GM21737 (cell line): ENCODE data around the gene WARS2.

Source experiments
- ATAC-seq: cut with Tn5 transposase; IDR thresholded peaks from one replicate; pipeline ENCODE4 v1.9.1; 2021; ENCODE audit warnings: mild to moderate bottlenecking, moderate library complexity; ENCODE audit not compliant: unreplicated experiment

Gene WARS2

DNA sequence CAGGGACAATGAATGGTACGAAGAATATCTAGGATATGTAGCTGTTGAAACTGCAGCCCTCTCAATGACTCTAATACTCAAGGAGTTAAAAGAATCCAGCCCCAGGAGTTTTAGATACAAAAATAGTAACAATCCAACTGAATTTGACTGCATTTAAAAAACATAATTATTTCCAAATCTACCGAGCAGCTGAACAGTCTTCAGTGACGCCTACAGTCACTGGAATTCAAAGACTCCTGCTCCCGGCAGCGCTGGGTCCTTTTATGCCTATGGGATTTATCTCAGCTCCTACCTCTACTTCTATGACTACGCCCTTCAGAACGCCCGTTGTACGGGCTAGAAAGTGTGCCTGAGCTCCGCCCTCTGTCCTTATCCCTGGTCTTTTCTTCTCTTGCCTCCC is 55.7 kb downstream of the WARS2 start:
- no peak for ATAC-seq

DNA sequence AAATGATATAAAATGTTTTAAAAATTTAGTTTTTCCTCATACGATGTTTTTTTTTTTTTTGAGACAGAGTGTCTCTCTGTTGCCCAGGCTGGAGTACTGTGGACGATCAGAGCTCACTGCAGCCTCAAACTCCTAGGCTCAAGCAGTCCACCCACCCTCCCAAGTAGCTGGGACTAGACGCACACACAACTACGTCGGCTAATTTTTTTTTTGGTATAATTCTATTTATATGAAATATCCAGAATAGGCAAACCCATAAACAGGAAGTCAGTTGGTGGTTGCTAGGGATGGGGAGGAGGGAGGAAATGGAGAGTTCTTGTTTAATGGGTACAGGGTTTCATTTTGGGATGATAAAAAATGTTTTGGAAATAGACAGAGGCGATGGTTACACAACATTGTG is 56.5 kb downstream of the WARS2 start:
- ATAC-seq: no peak

DNA sequence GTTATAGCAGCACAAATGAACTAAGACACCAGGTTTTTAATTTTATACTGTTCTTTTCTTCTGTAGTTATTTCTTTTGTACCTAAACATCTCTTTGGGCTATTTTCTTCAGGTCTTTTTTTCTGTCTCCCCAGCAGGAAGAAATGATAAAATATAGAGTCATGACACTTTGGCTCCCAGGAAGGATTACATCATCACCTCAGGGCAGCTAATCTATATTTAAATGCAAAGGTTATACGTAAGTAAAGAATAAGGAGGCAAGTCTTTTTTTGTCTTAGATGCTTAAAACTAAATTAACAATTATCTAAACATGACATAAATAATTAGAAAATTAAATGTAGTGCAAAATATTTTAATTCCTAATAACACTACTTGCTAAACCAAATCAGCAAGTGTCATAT is 57.0 kb downstream of the WARS2 start:
- no peak for ATAC-seq

DNA sequence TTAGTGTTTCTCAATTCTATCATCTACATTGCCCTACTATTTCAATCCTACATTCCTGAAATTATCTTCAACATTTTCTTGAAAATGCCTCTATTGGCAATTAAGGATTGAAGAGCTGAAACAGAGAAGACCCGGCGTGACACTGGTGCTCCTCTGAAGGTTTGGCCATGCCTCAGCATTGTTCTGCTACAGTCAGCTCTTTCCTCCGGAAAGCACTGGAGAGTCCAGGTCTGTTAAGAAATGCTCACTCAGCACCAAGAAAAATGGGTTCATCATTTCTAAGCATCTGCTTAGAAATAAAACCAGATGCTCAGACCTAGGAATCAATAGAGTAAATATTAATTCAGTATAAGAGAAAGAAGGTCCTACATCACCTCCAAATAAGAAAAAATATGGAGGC is 58.8 kb downstream of the WARS2 start:
- ATAC-seq: no peak

DNA sequence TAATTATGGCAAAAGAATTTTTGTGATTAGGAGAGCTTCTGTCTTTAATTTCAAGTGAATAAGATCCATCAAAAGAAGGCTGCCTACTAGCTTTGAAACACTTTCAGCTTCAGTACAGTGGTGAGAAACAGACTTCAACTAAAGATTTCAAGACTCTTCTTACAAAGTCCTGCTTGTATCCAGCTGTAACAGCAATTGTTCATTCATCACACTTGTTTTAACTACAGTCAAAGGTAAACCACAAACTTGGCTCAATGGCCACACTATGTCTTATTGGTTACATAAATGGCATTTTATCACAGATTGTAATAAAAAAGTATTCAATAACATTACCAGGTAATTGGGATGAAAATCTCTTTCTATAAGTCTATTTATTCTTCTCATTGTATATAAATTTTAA is 59.2 kb downstream of the WARS2 start:
- ATAC-seq: no peak

DNA sequence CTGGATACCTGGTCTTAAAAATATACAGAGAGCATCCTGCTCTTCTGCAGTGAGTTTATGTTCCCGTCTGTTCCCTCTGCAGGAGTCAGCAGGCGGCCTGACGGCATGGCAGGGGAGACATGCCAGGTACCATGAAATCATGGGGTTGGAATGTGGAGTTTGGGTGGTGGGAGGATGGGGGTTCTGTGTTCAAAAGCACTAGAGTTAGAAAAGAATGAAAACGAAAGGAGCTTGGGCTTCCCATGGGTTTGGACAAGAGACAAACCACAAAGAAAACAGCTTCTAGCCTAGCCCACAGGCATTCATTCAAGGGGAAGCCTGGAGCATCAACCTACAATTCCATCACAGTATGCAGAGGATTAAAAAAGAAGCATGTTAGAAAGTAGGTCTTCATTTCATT is 59.9 kb downstream of the WARS2 start:
- no peak for ATAC-seq

DNA sequence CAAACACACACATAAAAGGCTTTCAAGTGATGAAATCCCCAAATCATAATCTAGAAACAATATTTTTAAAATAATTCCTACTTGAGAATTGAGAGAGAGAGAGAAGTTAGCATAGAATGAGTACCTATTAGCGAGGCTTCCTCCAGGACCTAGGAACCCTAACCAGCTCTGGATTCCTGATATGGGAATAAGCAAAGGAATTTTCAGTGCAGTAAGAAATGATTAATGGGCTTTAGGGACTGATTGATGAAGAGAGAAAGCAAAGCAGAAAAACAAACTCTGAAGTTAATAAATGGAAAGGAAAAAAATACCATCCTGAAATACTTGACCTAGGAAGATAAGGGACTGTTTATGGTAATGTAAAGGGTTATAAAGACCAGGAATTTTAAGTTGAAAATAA is 60.6 kb downstream of the WARS2 start:
- ATAC-seq: no peak

DNA sequence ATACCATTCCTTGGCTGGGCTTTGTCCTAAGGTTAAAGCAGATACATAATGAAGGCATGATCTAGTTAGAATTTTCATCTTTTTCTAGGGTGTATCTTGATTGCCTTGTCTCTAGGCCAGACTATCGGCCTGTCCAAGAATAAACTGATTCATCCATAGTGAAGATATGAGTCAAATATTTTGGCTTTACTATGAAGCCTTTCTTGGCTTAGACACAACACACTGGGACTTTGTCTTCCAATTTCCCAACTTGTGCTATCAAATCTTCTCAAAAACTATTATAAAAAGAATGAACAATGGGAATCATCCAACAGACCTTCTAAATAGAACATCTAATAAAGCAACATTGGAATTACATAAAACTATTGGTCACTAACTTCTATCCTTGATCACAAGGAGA is 64.8 kb downstream of the WARS2 start:
- no peak for ATAC-seq

DNA sequence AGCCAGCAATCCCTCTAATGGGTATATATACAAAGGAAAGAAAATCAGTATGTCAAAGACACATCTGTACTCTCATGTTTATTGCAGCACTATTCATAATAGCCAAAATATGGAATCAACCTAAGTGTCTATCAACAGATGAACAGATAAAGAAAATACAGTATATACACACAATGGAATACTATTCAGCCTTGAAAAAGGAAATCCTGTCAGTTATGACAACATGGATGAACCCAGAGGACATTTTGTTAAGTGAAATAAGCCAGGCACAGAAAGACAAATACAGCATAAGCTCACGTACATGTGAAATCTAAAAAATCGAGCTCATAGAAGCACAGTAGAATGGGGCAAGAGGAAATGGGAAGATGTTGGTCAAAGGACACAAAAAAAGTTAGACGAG is 69.1 kb downstream of the WARS2 start:
- ATAC-seq: no peak

DNA sequence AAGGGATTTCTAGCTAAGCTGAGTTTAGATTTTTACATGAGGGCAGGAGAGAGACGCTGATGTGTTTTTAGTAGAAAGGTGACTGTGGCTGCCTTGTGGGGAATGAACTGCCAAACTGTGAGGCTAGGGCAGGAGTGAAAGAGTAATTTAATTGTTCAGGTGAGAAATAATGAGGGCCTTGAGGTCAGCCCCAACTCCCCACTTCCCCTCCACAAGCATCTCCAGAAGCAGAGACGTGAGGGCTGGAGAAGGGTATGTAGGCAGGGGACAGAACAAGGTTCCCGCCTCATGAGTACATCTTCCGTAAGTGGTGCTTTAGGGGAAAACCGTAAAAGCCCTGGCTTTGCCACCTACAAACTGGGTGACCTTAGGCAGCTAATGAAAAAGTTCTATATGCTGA is 70.8 kb downstream of the WARS2 start:
- no peak for ATAC-seq

DNA sequence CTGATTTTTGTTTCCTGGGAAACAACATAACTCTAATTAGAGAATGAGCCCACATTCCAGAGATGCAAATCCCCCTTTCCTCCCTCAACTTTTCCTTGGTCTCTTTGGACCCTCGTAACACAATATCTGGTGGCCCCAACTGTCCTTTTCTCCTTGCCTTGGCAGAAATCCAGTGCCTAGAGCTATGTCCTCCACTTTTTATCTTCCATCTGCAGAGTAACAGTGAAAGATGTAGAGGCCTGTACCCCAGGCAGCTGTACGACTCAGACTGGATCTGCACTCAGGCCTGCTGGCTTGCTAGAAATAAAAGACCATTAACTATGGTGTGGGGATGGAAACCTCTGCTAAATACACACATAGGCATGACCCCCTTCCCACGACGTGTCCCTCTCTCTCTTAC is 72.0 kb downstream of the WARS2 start:
- ATAC-seq: no peak

DNA sequence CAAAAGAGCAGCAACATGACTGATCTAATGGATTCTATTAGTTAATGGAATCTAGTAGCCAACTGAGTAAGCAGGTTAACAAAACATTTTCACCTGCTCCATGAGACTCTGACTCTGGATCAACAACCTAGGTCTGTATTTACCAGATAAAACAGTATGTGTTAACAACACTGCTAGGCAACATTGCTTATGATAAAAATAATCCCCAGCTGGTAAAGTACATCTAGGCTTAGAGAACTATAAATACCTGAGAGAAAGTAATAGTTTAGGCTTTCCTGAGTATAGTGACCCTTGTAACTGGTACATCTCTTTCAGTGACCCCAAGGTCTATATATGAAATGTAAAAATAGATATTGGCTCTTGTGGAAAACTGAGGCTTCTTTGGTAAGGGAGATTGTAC is 78.8 kb downstream of the WARS2 start:
- ATAC-seq: no peak

DNA sequence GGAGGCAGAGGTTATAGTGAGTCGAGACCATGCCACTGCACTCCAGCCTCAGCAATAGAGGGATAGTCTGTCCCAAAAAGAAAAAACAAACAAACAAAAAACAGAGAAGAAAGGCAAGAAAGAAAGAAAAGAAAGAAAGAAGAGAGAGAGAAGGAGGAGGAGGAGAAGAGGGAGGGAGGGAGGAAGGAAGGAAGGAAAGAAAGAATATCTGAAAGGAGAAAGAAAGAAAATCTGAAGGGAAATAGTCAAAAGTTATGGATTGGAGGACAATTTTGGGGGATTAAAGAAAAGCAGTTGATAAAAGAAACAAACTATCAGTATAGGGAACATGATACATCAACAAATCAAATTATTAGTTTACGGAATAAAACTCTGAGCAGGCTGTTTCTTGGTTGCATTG is 84.9 kb downstream of the WARS2 start:
- ATAC-seq: no peak

DNA sequence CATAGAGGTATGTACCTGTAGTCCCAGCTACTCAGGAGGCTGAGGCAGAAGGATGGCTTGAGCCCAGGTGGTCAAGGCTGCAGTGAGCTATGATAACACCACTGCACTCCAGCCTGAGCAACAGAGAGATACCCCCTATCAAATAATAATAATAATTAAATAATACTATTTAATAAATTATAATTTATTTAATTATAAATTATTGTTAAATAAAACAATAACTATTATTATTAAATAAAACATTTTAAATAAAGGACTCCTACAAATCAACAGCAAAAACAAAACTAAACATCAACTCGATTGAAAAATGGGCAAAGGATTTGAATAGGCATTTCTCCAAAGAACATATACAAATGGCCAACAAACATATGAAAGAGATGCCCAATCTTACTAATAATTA is 86.5 kb downstream of the WARS2 start:
- ATAC-seq: no peak

DNA sequence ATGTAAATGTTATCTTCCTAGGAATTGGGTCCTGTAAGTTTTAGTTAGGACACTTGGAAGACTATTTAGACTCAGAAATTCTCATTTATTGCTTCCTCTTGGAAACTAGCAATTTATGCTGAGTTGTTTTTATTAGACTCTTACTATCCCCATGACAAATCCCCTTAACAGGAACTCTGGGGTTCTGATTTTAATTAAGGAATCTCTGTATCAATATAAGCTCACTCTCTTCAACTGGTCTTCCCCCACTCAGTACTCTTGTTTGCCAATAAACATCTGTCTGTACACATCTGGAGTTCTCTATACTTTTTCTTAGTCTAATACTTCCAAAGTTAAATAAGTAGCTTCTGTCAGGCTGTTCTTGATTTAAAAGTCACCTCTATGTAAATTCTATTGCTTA is 88.2 kb downstream of the WARS2 start:
- ATAC-seq: no peak

DNA sequence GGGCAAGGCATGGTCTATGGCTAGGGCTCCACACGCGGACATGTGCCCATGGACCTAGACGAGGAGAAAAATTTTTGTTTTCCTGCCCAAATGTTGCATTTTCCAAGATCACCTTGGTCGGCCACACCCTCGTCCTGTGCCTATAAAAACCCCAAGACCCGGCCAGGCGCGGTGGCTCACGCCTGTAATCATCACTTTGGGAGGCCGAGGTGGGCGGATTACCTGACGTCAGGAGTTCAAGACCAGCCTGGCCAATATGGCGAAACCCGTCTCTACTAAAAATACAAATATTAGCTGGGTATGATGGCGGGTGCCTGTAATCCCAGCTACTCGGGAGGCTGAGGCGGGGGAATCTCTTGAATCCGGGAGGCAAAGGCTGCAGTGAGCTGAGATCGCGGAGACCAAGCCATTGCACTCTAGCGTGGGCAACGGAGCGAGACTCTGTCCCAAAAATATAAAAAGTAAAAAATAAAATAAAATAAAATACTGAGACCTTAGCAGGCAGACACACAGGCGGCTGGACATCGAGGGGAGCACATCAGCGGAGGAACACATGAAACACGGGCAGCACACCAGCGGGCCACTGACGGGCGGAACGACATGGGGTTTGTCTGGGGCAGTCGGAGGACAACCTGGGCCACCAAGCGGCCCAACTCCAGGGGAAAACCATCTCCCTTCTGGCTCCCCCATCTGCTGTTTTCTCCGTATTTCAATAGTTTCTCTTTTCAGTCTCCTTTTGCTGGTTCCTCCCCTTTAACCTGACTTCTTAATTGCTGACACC is 91.6 kb downstream of the WARS2 start:
- no peak for ATAC-seq

DNA sequence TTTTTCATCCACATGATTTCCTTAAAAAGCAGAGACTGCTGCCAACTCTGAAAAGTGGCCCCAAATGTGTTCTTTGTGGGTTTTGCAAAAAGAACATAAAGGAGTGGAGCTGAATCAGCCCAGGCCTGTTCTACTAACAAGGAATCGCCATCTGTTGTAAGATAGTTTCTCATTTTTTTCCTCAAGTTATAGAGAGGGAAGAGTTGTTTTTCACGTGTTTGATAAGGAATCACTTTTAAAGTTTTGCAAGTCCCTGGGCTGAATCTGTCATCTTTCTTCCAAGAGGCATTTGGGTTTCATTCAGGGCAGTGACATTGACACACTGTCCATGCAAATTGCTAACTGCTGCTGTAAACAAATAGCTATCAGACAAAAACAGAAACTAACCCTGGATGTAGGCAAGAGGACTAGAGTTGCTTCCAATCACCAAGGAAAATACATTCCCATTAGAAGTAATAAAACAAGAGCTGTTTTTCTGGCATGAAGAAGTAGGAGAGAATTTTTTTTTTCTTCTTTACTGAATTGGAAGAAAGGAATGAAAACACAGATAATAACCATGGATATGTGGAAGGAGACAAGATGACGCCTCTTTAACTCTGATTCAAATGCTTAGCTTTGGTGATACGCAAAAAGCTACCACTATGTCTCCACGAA is 93.5 kb downstream of the WARS2 start:
- no peak for ATAC-seq

DNA sequence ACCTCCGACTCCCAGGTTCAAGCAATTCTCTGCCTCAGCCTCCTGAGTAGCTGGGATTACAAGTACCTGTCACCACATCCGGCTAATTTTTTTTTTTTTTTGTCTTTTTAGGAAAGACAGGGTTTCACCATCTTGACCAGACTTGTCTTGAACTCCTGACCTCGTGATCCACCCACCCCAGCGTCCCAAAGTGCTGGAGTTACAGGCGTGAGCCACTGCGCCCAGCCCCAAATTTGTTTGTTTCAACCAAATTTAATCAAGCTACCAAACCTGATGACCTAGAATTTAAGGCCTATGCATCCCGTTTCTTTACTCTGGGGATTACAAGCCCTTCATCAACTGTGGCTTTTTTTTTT is 94.0 kb downstream of the WARS2 start:
- ATAC-seq: no peak

DNA sequence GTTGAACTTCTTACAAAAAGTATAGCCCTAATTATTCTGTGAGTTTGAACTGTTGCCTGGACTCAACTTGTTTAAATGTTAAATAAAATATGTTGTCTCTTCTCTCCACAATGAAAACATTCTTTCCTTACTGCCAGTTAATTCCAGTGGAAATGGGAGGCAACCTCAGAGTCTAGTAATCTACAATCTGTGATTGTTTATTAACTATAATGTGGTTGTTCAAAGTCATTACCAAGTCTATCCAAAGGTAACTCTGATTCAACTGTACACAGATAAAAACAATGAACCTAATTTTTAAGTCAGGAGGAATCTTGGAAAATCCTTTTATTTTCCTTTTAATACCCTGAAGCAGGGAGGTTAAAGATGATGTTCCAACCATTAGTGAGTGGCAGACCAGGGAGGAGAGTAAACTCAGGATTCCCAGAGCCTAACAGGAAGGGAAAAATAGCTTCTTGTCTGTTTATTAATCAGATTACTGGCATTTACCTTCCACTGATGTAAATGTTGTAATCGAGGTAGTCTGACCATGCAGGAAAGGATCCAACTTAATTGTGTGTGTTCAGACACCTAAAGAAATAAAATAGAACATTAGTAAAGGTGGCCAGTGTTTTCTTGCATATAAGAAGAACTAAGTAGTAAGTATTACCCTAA is 95.2 kb downstream of the WARS2 start:
- no peak for ATAC-seq

DNA sequence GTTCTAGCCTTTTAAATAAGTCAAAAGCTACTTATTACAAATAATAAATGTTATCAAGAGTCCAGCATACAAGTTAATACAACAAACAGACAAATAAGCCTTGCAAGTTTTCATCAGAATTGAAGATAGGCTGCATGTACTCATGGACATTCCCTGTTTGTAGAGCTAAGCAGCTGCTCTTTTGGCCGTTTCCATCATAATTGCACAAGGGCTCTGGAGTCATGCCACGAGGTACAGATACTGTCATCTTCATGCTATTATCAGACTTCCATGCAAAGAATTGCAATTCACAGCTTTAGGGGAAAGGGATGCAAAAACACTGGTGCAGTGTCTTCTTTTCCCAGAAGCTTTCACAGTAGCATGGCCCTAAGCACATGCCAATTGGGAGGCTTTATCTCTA is 99.5 kb downstream of the WARS2 start:
- no peak for ATAC-seq

DNA sequence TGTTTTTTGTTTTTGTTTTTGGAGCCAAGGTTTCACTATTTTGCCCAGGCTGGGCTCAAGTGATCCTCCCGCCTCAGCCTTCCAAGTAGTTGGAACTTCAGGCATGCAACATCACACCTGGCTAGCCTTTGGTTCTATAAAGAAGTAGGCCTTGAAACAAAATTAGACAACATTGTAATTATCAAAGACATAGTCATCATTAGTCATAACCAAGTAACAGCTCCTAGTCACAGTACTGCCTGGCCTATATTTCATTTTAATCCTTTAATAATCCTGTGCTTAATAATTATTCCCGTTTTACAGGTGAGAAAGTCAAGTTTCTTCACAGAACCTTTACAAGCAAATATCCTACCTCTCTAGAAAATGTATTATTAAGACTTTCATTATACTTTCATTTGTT is 100.0 kb downstream of the WARS2 start:
- ATAC-seq: no peak

DNA sequence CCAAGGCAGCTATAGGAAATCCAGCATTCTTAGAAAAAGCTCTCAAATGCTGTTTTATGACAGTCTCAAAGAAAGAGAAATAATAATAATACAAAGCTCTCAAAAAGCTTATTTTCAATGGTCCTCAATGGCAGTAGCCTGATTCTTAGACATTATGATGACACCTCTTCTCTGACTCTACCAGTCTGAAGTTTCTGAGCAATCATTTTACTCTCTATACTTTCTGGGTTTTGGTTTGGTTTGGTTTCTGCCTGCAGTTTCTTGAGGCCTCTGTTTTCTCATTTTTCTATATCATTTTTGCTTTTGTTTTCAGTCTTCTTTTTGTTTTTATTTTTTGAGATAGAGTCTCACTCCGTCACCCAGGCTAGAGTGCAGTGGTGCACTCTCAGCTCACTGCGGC is 102.1 kb downstream of the WARS2 start:
- ATAC-seq: no peak
